Ovary (tissue), 9 donors: ENCODE measurements around the gene QRICH1. TPM values are rescaled to one million over a fixed set of nuclear protein-coding genes. Genes with fewer than 3 reads are reported as not detected.

Experiments used
- DNase-seq, 5 donors: peaks; one replicate each; pipeline ENCODE4 v3.0.0-alpha.2; 2019 to 2020
- H3K27ac ChIP-seq, 2 donors: fragments of 200-600 bp; one replicate each; pipeline versions ENCODE4 v1.5.1 to v1.8.0; 2019 to 2022
- H3K27me3 ChIP-seq: fragments of 200-600 bp; one replicate; pipeline ENCODE4 v1.8.0; 2022
- H3K36me3 ChIP-seq: fragments of 200-600 bp; sonication (generic); one replicate; pipeline ENCODE4 v1.5.1; 2019
- H3K4me1 ChIP-seq: one replicate; pipeline ENCODE4 v1.8.1; 2013; ENCODE audit warnings: mild to moderate bottlenecking, moderate library complexity; ENCODE audit not compliant: insufficient read depth
- H3K4me3 ChIP-seq: fragments of 200-600 bp; sonication (generic); one replicate; pipeline ENCODE4 v1.5.1; 2017
- H3K9me3 ChIP-seq, 2 donors: fragments of 200-600 bp in 1 of 2; sonication (generic) in 1 of 2; one replicate each; pipeline versions ENCODE4 v1.5.1 to v1.8.1; 2013 to 2019; ENCODE audit warnings: mild to moderate bottlenecking in 1 of 2, moderate library complexity in 1 of 2
- EP300 ChIP-seq: sonication (generic); formaldehyde crosslinking; IDR thresholded peaks from one replicate; pipeline ENCODE4 v1.6.1; 2017; ENCODE audit warnings: antibody characterized with exemption
- POLR2A ChIP-seq: fragments of 450-650 bp; IDR thresholded peaks from one replicate; pipeline ENCODE4 v1.6.1; 2017; ENCODE audit warnings: antibody characterized with exemption, mild to moderate bottlenecking, moderate library complexity
- WGBS, 3 donors: extraction: QIAGEN DNeasy Blood & Tissue Kit in 1 of 3; methylation state at CpG; one replicate each; pipeline versions ENCODE4 v1.1.5 to v1.1.7; 2013 to 2017; 5-methylcytosine and 5-hydroxymethylcytosine counted together
- intact Hi-C, 4 donors: fragments of 100-400 bp; cut with DNase I; formaldehyde crosslinking; loops; one replicate each; pipeline versions ENCODE4 v1.11.0 to v1.15.1; 2022 to 2023
- microRNA counts: library from miRNA; unstranded; fragments of <30 nt; microRNA quantifications from one replicate; lab custom pipeline; 2016
- microRNA-seq, 3 donors: library from miRNA; unstranded; fragments of <30 nt; microRNA quantifications; one replicate each; pipeline versions ENCODE4 to v1.2.0, GENCODE V29; 2019 to 2020
- polyA plus RNA-seq, 2 donors: library from polyadenylated mRNA; stranded (reverse); fragments of 200-250 nt in 1 of 2; fragments of 350-450 nt in 1 of 2; fragmentation: Illumina TruSeq in 1 of 2; extraction: RNeasy Lipid Tissue Mini Kit (QIAGEN cat#74804) in 1 of 2; gene quantifications; one replicate each; pipeline ENCODE4 v1.2.3, GENCODE V29; 2013 to 2014
- small RNA-seq: library from RNA; depleted of rRNA; stranded (forward); fragments of <200 nt; gene quantifications from one replicate; pipeline ENCODE3, GENCODE V24; 2016
- total RNA-seq, 7 donors: library from RNA; depleted of rRNA in 2 of 7; stranded (reverse); fragments of >200 nt in 2 of 7; fragmentation: NEBNext Ultra II Directional in 3 of 7; extraction: Animal tissue kit (Norgen Biotek cat#: 25700) in 3 of 7; gene quantifications; one replicate each; pipeline versions ENCODE4 v1.1.0 to v1.2.4, GENCODE V29; 2016 to 2023
- TF ChIP-seq, protein P1 (sequence below), 3 donors: fragments of 450-650 bp in 2 of 3; fragments of 200-600 bp in 1 of 3; IDR thresholded peaks; one replicate each; pipeline versions ENCODE4 v1.5.1 to v1.8.0; 2016 to 2022; ENCODE audit warnings: antibody characterized with exemption in 3 of 3, mild to moderate bottlenecking in 1 of 3
- donor health status: DM: no; HTN: no; CAD: no; lungs with moderate emphysema.
- donor health status: DM: no; HTN: no; CAD: no.
- donor health status: Bipolar disorder and iron deficiency.
- donor health status: DM: yes; HTN: yes; CAD: no.
- donor health status: DM: no; HTN: no; CAD: no.
- donor health status: DM: yes; HTN: yes; CAD: no.

The QRICH1 gene
- total and polyA plus RNA-seq, 9 donors: 46.2 to 104 (median 82.8) TPM

DNA sequence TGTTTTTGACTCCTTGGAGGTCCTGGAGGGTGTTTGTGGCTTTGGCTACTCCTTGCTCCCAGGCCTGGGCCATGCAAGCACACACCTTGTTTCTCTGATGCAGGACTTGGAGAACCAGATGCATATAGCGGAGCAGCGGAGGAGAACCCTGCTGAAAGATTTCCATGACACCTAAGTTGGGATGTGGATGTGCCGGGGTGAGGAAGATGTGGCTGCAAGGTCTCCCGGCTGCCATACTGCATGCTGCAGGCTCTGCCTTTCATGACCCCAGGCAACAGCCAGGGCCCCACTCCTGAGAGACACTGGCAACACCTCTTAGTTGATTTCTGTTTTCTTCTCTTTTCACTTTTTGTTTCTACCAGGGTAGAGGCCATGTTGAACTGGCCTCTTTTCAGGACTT, 110.8 kb downstream of the QRICH1 start:
- H3K4me3 ChIP-seq: no peak overlapping the region
- intact Hi-C loops: loop anchor here in 1 of 4 donors (10.0 kb wide), 1 partner anchor 112 kb away; the partner anchor contains the start of gene QRICH1
- 84 to 93% (median 93%) methylated on average over 4 of the region's 4 CpGs for WGBS, 3 donors
- H3K9me3 ChIP-seq: no peaks in the 10 kb centered on the region
- no peaks in the 10 kb centered on the region for H3K36me3 ChIP-seq
- no peaks in the 10 kb centered on the region for H3K27me3 ChIP-seq
- no peaks in the 10 kb centered on the region for H3K4me1 ChIP-seq
- H3K27ac ChIP-seq: no peak overlapping the region
- peak in 1 of 5 donors; percentile 27 for DNase-seq
- TF ChIP-seq EP300 (no peak), POLR2A (no peak)
- TF ChIP-seq, protein P1, sequence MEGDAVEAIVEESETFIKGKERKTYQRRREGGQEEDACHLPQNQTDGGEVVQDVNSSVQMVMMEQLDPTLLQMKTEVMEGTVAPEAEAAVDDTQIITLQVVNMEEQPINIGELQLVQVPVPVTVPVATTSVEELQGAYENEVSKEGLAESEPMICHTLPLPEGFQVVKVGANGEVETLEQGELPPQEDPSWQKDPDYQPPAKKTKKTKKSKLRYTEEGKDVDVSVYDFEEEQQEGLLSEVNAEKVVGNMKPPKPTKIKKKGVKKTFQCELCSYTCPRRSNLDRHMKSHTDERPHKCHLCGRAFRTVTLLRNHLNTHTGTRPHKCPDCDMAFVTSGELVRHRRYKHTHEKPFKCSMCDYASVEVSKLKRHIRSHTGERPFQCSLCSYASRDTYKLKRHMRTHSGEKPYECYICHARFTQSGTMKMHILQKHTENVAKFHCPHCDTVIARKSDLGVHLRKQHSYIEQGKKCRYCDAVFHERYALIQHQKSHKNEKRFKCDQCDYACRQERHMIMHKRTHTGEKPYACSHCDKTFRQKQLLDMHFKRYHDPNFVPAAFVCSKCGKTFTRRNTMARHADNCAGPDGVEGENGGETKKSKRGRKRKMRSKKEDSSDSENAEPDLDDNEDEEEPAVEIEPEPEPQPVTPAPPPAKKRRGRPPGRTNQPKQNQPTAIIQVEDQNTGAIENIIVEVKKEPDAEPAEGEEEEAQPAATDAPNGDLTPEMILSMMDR (IDR thresholded peaks at IDR 0.05): no peak

DNA sequence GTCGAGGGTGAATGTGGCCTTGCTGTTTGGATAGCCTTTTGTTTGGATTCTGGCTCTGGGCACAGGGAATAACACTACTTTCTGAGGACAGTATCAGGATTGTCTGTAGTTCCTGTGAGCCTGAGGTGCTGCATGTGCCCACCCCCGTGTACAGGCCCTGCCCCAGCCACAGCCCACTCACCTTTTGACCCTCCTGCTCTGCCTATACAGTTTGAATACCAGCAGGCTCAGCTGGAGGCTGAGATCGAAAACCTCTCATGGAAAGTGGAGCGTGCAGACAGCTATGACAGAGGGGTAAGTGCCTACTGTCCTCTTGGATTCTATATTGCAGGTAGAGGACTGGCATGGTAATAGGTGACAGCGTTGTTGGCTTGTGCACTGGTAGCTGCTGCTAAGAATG, 111.2 kb downstream of the QRICH1 start:
- H3K9me3 ChIP-seq: no peaks in the 10 kb centered on the region
- intact Hi-C loops: loop anchor here in 1 of 4 donors (10.0 kb wide), 1 partner anchor 112 kb away; the partner anchor contains the start of gene QRICH1
- DNase-seq: no peak
- WGBS, 3 donors: 72 to 76% (median 76%) methylated on average over 5 of the region's 5 CpGs
- no peak overlapping the region for H3K27ac ChIP-seq
- TF ChIP-seq, protein P1 (IDR thresholded peaks at IDR 0.05): no peak
- no peak for TF ChIP-seq POLR2A
- H3K4me1 ChIP-seq: no peaks in the 10 kb centered on the region
- no peaks in the 10 kb centered on the region for H3K27me3 ChIP-seq
- no peaks in the 10 kb centered on the region for H3K36me3 ChIP-seq
- no peak overlapping the region for H3K4me3 ChIP-seq

DNA sequence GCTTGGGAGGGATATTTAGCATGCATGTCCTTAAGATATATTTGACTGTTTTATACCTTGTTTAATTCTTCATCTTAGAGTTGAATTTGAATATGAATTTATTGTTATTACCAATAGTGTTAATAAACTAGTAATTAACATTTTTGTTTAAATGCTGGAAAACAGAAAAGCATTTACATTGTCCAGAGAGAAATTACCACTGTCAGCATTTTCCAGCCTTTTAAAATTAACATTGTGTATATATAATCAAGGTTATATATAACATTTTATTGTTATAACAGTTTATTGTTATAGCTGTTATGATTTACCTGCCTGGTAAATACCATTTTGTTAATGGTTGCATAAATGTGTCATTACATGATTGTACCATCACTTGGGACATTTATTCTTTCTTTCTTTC, 111.9 kb downstream of the QRICH1 start:
- intact Hi-C loops: loop anchor here in 1 of 4 donors (10.0 kb wide), 1 partner anchor 113 kb away; the partner anchor contains the start of gene QRICH1
- H3K27me3 ChIP-seq: no peaks in the 10 kb centered on the region
- H3K27ac ChIP-seq: no peak overlapping the region
- TF ChIP-seq, protein P1 (IDR thresholded peaks at IDR 0.05): no peak
- no peak for TF ChIP-seq EP300
- TF ChIP-seq POLR2A: no peak
- H3K9me3 ChIP-seq: no peaks in the 10 kb centered on the region
- H3K36me3 ChIP-seq: no peaks in the 10 kb centered on the region
- no peak for DNase-seq
- no peak overlapping the region for H3K4me3 ChIP-seq
- H3K4me1 ChIP-seq: no peaks in the 10 kb centered on the region

DNA sequence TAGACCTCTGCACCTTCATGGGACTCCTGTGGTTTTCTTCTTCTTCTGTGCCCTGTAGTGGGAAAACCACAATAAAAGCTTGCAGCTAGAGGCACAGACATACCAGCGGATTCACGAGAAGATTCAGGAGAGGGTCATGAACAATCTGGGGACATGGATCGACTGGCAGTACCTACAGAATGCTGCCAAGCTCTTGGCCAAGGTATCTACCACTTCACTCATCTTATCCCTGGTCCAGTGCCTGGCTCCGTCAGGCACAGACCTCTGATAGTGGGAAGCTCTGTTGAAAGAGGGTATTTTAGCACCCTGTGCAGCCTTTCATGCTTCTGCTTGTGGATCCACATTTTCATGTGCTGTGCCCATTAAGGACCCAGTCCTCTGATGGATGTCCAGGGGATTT, 113.6 kb downstream of the QRICH1 start:
- Histone ChIP-seq H3K4me1 (no peaks in the 10 kb centered on the region), H3K27me3 (no peaks in the 10 kb centered on the region), H3K27ac (no peak overlapping the region), H3K9me3 (no peaks in the 10 kb centered on the region), H3K36me3 (no peaks in the 10 kb centered on the region), H3K4me3 (no peak overlapping the region)
- no peak for TF ChIP-seq POLR2A
- TF ChIP-seq, protein P1 (IDR thresholded peaks at IDR 0.05): no peak
- DNase-seq: no peak
- intact Hi-C loops: loop anchor here in 1 of 4 donors (10.0 kb wide), 1 partner anchor 115 kb away; the partner anchor contains the start of gene QRICH1
- 90 to 96% (median 92%) methylated on average over 4 of the region's 4 CpGs for WGBS, 3 donors

MicroRNAs encoded within 50 kb of the gene (microRNA counts, 767-probe panel; counts per million panel counts)
- microRNA hsa-miR-191-5p (lab: Ali Mortazavi, UCI): 6,789 counts per million, percentile 99 among the panel's probes with 10 or more counts
- 530 counts per million, percentile 78 among the panel's probes with 10 or more counts for microRNA hsa-miR-425-5p (lab: Ali Mortazavi, UCI)

Small RNA genes lying within 50 kb of the gene (microRNA-seq; reads per million reads assigned to microRNA genes)
- gene MIR191 (7,054 to 8,091 (median 8,065) reads per million in 3 donors), gene MIR425 (636 to 678 (median 638) reads per million in 3 donors), gene MIR6890 (0 reads per million in 3 donors)

Small RNA genes lying within 50 kb of the gene (small RNA-seq; reads per million reads assigned to genes)
- gene MIR191 (2,488 reads per million, percentile 98 among the genes with 10 or more reads in this experiment), gene MIR425 (2.0 reads per million, percentile 72 among the genes with 10 or more reads in this experiment), gene RN7SL182P (not detected)

Other genes starting within 250 kb of the QRICH1 start
- gene PRKAR2A, start 246.2 kb downstream of the QRICH1 start, total RNA-seq: 10 to 100 TPM; 18.6 to 52.6 (median 46.3) TPM
- 10 to 100 TPM in 1 of 2 donors, 1 to 10 TPM in 1; 9.4 to 41.2 TPM for gene PRKAR2A, start 246.2 kb downstream of the QRICH1 start, polyA plus RNA-seq
- gene SLC25A20, start 195.2 kb downstream of the QRICH1 start, total RNA-seq: 10 to 100 TPM in 4 of 7 donors, 1 to 10 TPM in 3; 5.6 to 12.3 (median 10.1) TPM
- gene SLC25A20, start 195.2 kb downstream of the QRICH1 start, polyA plus RNA-seq: 10 to 100 TPM; 12.1 to 37.6 TPM
- 10 to 100 TPM; 66.8 to 95.7 (median 72.0) TPM for gene ARIH2, start 175.2 kb downstream of the QRICH1 start, total RNA-seq
- gene ARIH2, start 175.2 kb downstream of the QRICH1 start, polyA plus RNA-seq: 10 to 100 TPM; 39.6 to 75.3 TPM
- gene P4HTM, start 103.8 kb downstream of the QRICH1 start, total RNA-seq: 100 to 1,000 TPM in 1 of 7 donors, 10 to 100 TPM in 6; 31.5 to 125 (median 46.5) TPM
- 10 to 100 TPM; 16.6 to 33.5 TPM for gene P4HTM, start 103.8 kb downstream of the QRICH1 start, polyA plus RNA-seq
- 100 to 1,000 TPM; 116 to 289 (median 230) TPM for gene WDR6, start 86.7 kb downstream of the QRICH1 start, total RNA-seq
- gene WDR6, start 86.7 kb downstream of the QRICH1 start, polyA plus RNA-seq: 100 to 1,000 TPM; 109 to 196 TPM
- 10 to 100 TPM; 21.1 to 74.9 (median 27.5) TPM for gene DALRD3, start 75.5 kb downstream of the QRICH1 start, total RNA-seq
- 10 to 100 TPM; 23.0 to 33.1 TPM for gene DALRD3, start 75.5 kb downstream of the QRICH1 start, polyA plus RNA-seq
- gene NDUFAF3, start 72.0 kb downstream of the QRICH1 start, total RNA-seq: 100 to 1,000 TPM in 3 of 7 donors, 10 to 100 TPM in 4; 77.4 to 132 (median 96.3) TPM
- gene NDUFAF3, start 72.0 kb downstream of the QRICH1 start, polyA plus RNA-seq: 10 to 100 TPM; 43.2 to 72.6 TPM
- gene IMPDH2, start 64.7 kb downstream of the QRICH1 start, total RNA-seq: 100 to 1,000 TPM; 264 to 523 (median 420) TPM
- gene IMPDH2, start 64.7 kb downstream of the QRICH1 start, polyA plus RNA-seq: 100 to 1,000 TPM; 295 to 381 TPM
- gene QARS1, start 10.7 kb upstream of the QRICH1 start, total RNA-seq: 100 to 1,000 TPM; 165 to 271 (median 204) TPM
- 100 to 1,000 TPM; 191 to 293 TPM for gene QARS1, start 10.7 kb upstream of the QRICH1 start, polyA plus RNA-seq
- gene USP19, start 26.8 kb upstream of the QRICH1 start, total RNA-seq: 10 to 100 TPM; 38.3 to 71.4 (median 53.8) TPM
- gene USP19, start 26.8 kb upstream of the QRICH1 start, polyA plus RNA-seq: 10 to 100 TPM; 21.7 to 33.3 TPM
- gene LAMB2, start 39.0 kb upstream of the QRICH1 start, total RNA-seq: 100 to 1,000 TPM; 457 to 681 (median 491) TPM
- 100 to 1,000 TPM; 408 to 528 TPM for gene LAMB2, start 39.0 kb upstream of the QRICH1 start, polyA plus RNA-seq
- gene CCDC71, start 72.3 kb upstream of the QRICH1 start, total RNA-seq: 10 to 100 TPM; 24.8 to 39.0 (median 32.7) TPM
- gene CCDC71, start 72.3 kb upstream of the QRICH1 start, polyA plus RNA-seq: 10 to 100 TPM in 1 of 2 donors, 1 to 10 TPM in 1; 6.9 to 30.9 TPM
- 100 to 1,000 TPM in 5 of 7 donors, 10 to 100 TPM in 2; 67.1 to 244 (median 131) TPM for gene KLHDC8B, start 77.5 kb upstream of the QRICH1 start, total RNA-seq
- 100 to 1,000 TPM in 1 of 2 donors, 10 to 100 TPM in 1; 84.6 to 109 TPM for gene KLHDC8B, start 77.5 kb upstream of the QRICH1 start, polyA plus RNA-seq
- 10 to 100 TPM in 1 of 7 donors, 1 to 10 TPM in 6; 1.3 to 11.1 (median 6.6) TPM for gene C3orf62, start 183.2 kb upstream of the QRICH1 start, total RNA-seq
- 1 to 10 TPM; 5.0 to 7.9 TPM for gene C3orf62, start 183.2 kb upstream of the QRICH1 start, polyA plus RNA-seq
- gene USP4, start 246.0 kb upstream of the QRICH1 start, total RNA-seq: 10 to 100 TPM; 12.5 to 71.7 (median 52.5) TPM
- 10 to 100 TPM; 27.2 to 76.5 TPM for gene USP4, start 246.0 kb upstream of the QRICH1 start, polyA plus RNA-seq